ENCODE data around the gene NUBP1.
"Not testable (repeated sequence)": the region's sequence is repeated elsewhere in the genome, so short reads cannot be mapped to it uniquely, and the experiment has no call there.

NUBP1 gene

GRCh38 chr16:10767127-10767526 is 23.5 kb downstream of the NUBP1 start:
- no peaks in the 10 kb centered on the region for H3K4me1 Mint-ChIP-seq
- H3K4me3 Mint-ChIP-seq: no peak overlapping the region
- no peak for TF ChIP-seq CTCF (IDR thresholded peaks at IDR 0.05; ENCODE audit: unreplicated experiment in 3 of 3)
- H3K36me3 Mint-ChIP-seq (ENCODE audit: low read depth): peaks cover 50% of the 10 kb centered on the region
- no peaks in the 10 kb centered on the region for H3K9me3 Mint-ChIP-seq
- no peak overlapping the region for H3K27ac Mint-ChIP-seq
- H3K27me3 Mint-ChIP-seq (ENCODE audit: low read depth): no peaks in the 10 kb centered on the region

GRCh38 chr16:10769381-10769780 is 25.7 kb downstream of the NUBP1 start:
- Mint-ChIP-seq H3K36me3 (ENCODE audit: low read depth) (peaks cover 32% of the 10 kb centered on the region), H3K27ac (no peak overlapping the region), H3K27me3 (ENCODE audit: low read depth) (no peaks in the 10 kb centered on the region), H3K4me1 (no peaks in the 10 kb centered on the region), H3K9me3 (no peaks in the 10 kb centered on the region), H3K4me3 (no peak overlapping the region)
- no peak for TF ChIP-seq CTCF (IDR thresholded peaks at IDR 0.05; ENCODE audit: unreplicated experiment in 3 of 3)

GRCh38 chr16:10770907-10771306 is 27.3 kb downstream of the NUBP1 start:
- H3K27ac Mint-ChIP-seq: no peak overlapping the region
- peaks cover 19% of the 10 kb centered on the region for H3K36me3 Mint-ChIP-seq (ENCODE audit: low read depth)

GRCh38 chr16:10776280-10776679 is 32.6 kb downstream of the NUBP1 start:
- no peaks in the 10 kb centered on the region for H3K4me1 Mint-ChIP-seq
- peaks cover 5% of the 10 kb centered on the region for H3K27me3 Mint-ChIP-seq (ENCODE audit: low read depth)
- no peaks in the 10 kb centered on the region for H3K36me3 Mint-ChIP-seq (ENCODE audit: low read depth)
- H3K9me3 Mint-ChIP-seq: no peaks in the 10 kb centered on the region
- no peak for TF ChIP-seq CTCF (IDR thresholded peaks at IDR 0.05; ENCODE audit: unreplicated experiment in 3 of 3)
- no peak overlapping the region for H3K4me3 Mint-ChIP-seq
- H3K27ac Mint-ChIP-seq: no peak overlapping the region

More at GRCh38 chr16:10770907-10771306, 27.3 kb downstream of the NUBP1 start:
- Mint-ChIP-seq H3K4me3 (no peak overlapping the region), H3K9me3 (no peaks in the 10 kb centered on the region), H3K27me3 (ENCODE audit: low read depth) (no peaks in the 10 kb centered on the region), H3K4me1 (no peaks in the 10 kb centered on the region)
- no peak for TF ChIP-seq CTCF (IDR thresholded peaks at IDR 0.05; ENCODE audit: unreplicated experiment in 3 of 3)

- not testable (repeated sequence) for H3K9me3 Mint-ChIP-seq; H3K27ac Mint-ChIP-seq; H3K27me3 Mint-ChIP-seq (ENCODE audit: low read depth); H3K4me1 Mint-ChIP-seq; H3K4me3 Mint-ChIP-seq; H3K36me3 Mint-ChIP-seq (ENCODE audit: low read depth)
These were observed 33.3 kb downstream of the NUBP1 start for GRCh38 chr16:10776923-10777322.

GRCh38 chr16:10777356-10777755 is 33.7 kb downstream of the NUBP1 start:
- H3K27ac Mint-ChIP-seq: no peak overlapping the region
- no peak overlapping the region for H3K4me3 Mint-ChIP-seq
- H3K4me1 Mint-ChIP-seq: no peaks in the 10 kb centered on the region
- no peak for TF ChIP-seq CTCF (IDR thresholded peaks at IDR 0.05; ENCODE audit: unreplicated experiment in 3 of 3)
- no peaks in the 10 kb centered on the region for H3K36me3 Mint-ChIP-seq (ENCODE audit: low read depth)
- no peaks in the 10 kb centered on the region for H3K9me3 Mint-ChIP-seq
- peaks cover 5% of the 10 kb centered on the region for H3K27me3 Mint-ChIP-seq (ENCODE audit: low read depth)

- not testable (repeated sequence) for H3K9me3 Mint-ChIP-seq; H3K4me1 Mint-ChIP-seq; H3K4me3 Mint-ChIP-seq; H3K27me3 Mint-ChIP-seq (ENCODE audit: low read depth); H3K27ac Mint-ChIP-seq; H3K36me3 Mint-ChIP-seq (ENCODE audit: low read depth)
These were observed 36.3 kb downstream of the NUBP1 start for GRCh38 chr16:10779908-10780307.

Data from nephron (organoid).